Neural progenitor cell (in vitro differentiated cells): ENCODE results near the gene CDK2AP2.

Experiments used
- CTCF ChIP-seq: fragments of 200-600 bp; sonication (generic); IDR thresholded peaks from 2 replicates; pipeline ENCODE4 v1.5.1; 2017; ENCODE audit warnings: antibody characterized with exemption, mild to moderate bottlenecking
- EZH2 ChIP-seq: fragments of 200-600 bp; sonication (generic); IDR thresholded peaks from 2 replicates; pipeline ENCODE4 v1.6.1; 2017; ENCODE audit warnings: antibody characterized with exemption, mild to moderate bottlenecking, moderate library complexity

- TF ChIP-seq EZH2 (no peak), CTCF (no peak)
Measured at GRCh38 chr11:67464411-67465188, 43.4 kb downstream of the CDK2AP2 start.
